AG04450 (cell line): ENCODE results near the gene SLC28A2. TPM values are rescaled to one million over a fixed set of nuclear protein-coding genes. Genes with fewer than 3 reads are reported as not detected.

ENCODE experiments used
- CTCF ChIA-PET: fragments of 300-600, 350-600 bp; formaldehyde crosslinking; extraction: SDS; loops from one replicate; lab custom pipeline; 2022; ENCODE audit warnings: antibody characterized with exemption, inconsistent platforms; lab: Charles Lee
- POLR2A ChIA-PET: fragments of 350-600 bp; formaldehyde crosslinking; extraction: SDS; loops from one replicate; lab custom pipeline; 2021; ENCODE audit warnings: antibody characterized with exemption, inconsistent platforms; lab: Yijun Ruan, JAX
- DNase-seq: peaks from one replicate; pipeline ENCODE4 v3.0.0-alpha.2; 2011; ENCODE audit warnings: low read depth, low spot score
- H3K27ac ChIP-seq: one replicate; pipeline ENCODE4 v1.5.1; 2012; ENCODE audit warnings: low read depth, low read length, control low read depth
- H3K27me3 ChIP-seq: one replicate; pipeline ENCODE4 v1.6.0; 2012; ENCODE audit warnings: low read length; ENCODE audit not compliant: control insufficient read depth, insufficient read depth
- H3K4me3 ChIP-seq: 2 replicates; pipeline ENCODE4 v1.5.1; 2011; ENCODE audit warnings: mild to moderate bottlenecking, low read depth, low read length, control low read depth
- H3K9me3 ChIP-seq: 2 replicates; pipeline ENCODE4 v1.5.1; 2012; ENCODE audit warnings: low read length; ENCODE audit not compliant: control insufficient read depth, insufficient read depth
- CTCF ChIP-seq: IDR thresholded peaks from 2 replicates; pipeline ENCODE4 v1.5.1; 2011; ENCODE audit warnings: low read depth, low read length, control low read depth, inconsistent platforms
- polyA plus RNA-seq: library from polyadenylated mRNA; depleted of rRNA; stranded (reverse); fragments of >200 nt; gene quantifications from 2 replicates; pipeline ENCODE4 v1.2.3, GENCODE V29; 2011; rRNA removed

Gene SLC28A2
- polyA plus RNA-seq, 1 experiment, result not detected

- no peak for TF ChIP-seq CTCF
- no peak for DNase-seq
- ChIA-PET POLR2A (no interaction called here), CTCF (no interaction called here)
- Histone ChIP-seq H3K27me3 (peaks cover 2% of the 10 kb centered on the region), H3K27ac (no peak overlapping the region), H3K4me3 (no peak overlapping the region), H3K9me3 (no peaks in the 10 kb centered on the region)
These were observed 68.7 kb downstream of the SLC28A2 start for GRCh38 chr15:45320581-45321205.

GRCh38 chr15:45326280-45326679 lies 74.2 kb downstream of the SLC28A2 start:
- TF ChIP-seq CTCF, result no peak
- Histone ChIP-seq H3K4me3 (no peak overlapping the region), H3K27me3 (no peaks in the 10 kb centered on the region), H3K27ac (no peak overlapping the region), H3K9me3 (no peaks in the 10 kb centered on the region)
- POLR2A ChIA-PET, result no interaction called here
- DNase-seq, result no peak
- CTCF ChIA-PET, result no interaction called here

- Histone ChIP-seq H3K27ac (no peak overlapping the region), H3K9me3 (no peaks in the 10 kb centered on the region), H3K4me3 (no peak overlapping the region), H3K27me3 (peaks cover 4% of the 10 kb centered on the region)
- DNase-seq, result no peak
- ChIA-PET POLR2A (no interaction called here), CTCF (interaction anchor here (0.9 kb wide), 1 partner anchor 15 kb away, joined by 3 read pairs; no protein-coding TSS in a partner anchor)
- TF ChIP-seq CTCF, result no peak
These were observed 74.7 kb downstream of the SLC28A2 start for GRCh38 chr15:45326741-45327140.

Other genes starting within 250 kb of the SLC28A2 start
- gene SORD, start 229.0 kb upstream of the SLC28A2 start, polyA plus RNA-seq, result 32.0 and 33.9 TPM in 2 replicates
- gene DUOX2, start 138.1 kb upstream of the SLC28A2 start, polyA plus RNA-seq, result 0.02 TPM in 1 of 2 replicates, not detected in the other
- gene DUOXA2, start 137.9 kb upstream of the SLC28A2 start, polyA plus RNA-seq, result not detected in 2 replicates
- not detected in 2 replicates for gene DUOXA1, start 122.4 kb upstream of the SLC28A2 start, polyA plus RNA-seq
- gene DUOX1, start 122.2 kb upstream of the SLC28A2 start, polyA plus RNA-seq, result not detected in 2 replicates
- 4.1 and 4.7 TPM in 2 replicates for gene SHF, start 64.3 kb upstream of the SLC28A2 start, polyA plus RNA-seq
- gene GATM, start 126.3 kb downstream of the SLC28A2 start, polyA plus RNA-seq, result 0.07 and 0.10 TPM in 2 replicates